Spleen (tissue), 7 donors: ENCODE measurements around the gene GP1BB.

ENCODE experiments used
- POLR2A ChIP-seq, 3 donors: fragments of 450-650 bp; IDR thresholded peaks; one replicate each; pipeline ENCODE4 v1.5.1; 2017; ENCODE audit warnings: antibody characterized with exemption in 3 of 3, mild to moderate bottlenecking in 1 of 3
- TF ChIP-seq, protein P1 (sequence below), 11 experiments: fragments of 200-600 bp in 7 of 11; fragments of 450-650 bp in 4 of 11; sonication (generic) in 4 of 11; IDR thresholded peaks in 8 of 11; conservative IDR thresholded peaks in 3 of 11; 1 replicate in 7 of 11; 2 replicates in 4 of 11; pipeline versions ENCODE4 v1.4.0 to v1.8.0; 2016 to 2021; ENCODE audit warnings: antibody characterized with exemption in 11 of 11, inconsistent platforms in 4 of 11, mild to moderate bottlenecking in 1 of 11
- donor health status: DM: no; HTN: no; CAD: no; lungs with moderate emphysema.
- donor health status: DM: no; HTN: no; CAD: no.
- donor health status: DM: no; HTN: no; CAD: no.

DNA sequence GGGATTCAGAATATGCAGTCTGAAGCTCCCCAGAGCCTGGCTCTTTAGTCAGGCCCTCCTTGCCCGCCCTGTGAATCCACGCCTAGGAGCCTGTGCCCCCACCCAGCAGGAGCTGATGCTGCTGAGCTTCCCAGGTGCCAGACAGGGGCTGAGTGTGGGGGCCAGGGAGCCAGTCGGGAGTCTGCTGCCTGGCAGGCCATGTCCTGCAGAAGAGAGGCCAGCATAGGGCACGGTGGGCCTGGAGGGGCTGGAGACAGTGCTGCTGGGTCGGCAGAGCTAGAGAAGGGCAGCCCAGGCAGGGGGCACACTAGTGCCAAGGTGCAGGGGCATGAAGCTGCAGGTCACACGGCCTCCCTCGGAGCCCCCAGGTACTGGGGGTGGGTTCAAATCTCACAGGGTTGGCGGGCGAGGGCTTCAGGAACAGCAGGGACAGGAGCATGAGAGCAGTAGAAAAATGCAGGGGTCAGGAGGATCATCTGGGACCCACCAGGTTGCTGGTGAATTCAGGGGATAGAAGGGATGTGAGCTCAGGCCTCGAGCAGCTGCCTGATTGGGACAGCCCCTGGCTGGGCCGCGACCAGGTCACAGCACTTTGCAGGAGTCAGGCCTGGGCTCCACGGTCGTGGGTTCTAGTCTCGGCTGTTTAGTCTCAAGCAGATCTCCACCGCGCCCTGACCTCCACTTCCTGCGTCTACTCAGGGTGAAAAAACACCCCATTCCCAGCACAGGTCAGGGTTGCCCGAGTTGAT lies 13.1 kb upstream of the GP1BB start:
- TF ChIP-seq, protein P1, sequence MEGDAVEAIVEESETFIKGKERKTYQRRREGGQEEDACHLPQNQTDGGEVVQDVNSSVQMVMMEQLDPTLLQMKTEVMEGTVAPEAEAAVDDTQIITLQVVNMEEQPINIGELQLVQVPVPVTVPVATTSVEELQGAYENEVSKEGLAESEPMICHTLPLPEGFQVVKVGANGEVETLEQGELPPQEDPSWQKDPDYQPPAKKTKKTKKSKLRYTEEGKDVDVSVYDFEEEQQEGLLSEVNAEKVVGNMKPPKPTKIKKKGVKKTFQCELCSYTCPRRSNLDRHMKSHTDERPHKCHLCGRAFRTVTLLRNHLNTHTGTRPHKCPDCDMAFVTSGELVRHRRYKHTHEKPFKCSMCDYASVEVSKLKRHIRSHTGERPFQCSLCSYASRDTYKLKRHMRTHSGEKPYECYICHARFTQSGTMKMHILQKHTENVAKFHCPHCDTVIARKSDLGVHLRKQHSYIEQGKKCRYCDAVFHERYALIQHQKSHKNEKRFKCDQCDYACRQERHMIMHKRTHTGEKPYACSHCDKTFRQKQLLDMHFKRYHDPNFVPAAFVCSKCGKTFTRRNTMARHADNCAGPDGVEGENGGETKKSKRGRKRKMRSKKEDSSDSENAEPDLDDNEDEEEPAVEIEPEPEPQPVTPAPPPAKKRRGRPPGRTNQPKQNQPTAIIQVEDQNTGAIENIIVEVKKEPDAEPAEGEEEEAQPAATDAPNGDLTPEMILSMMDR (IDR thresholded peaks at IDR 0.05 in 8 of 11, conservative IDR thresholded peaks at IDR 0.05 in 3 of 11) = no peak
- no peak for TF ChIP-seq POLR2A (IDR thresholded peaks at IDR 0.05)
